Esophagus squamous epithelium (tissue), 4 donors: ENCODE data around the gene TMEM119.

ENCODE experiments used
- CTCF ChIP-seq, 6 experiments: fragments of 450-650 bp in 4 of 6; fragments of 200-600 bp in 2 of 6; sonication (generic) in 2 of 6; IDR thresholded peaks; one replicate each; pipeline ENCODE4 v1.5.1; 2016 to 2019; ENCODE audit warnings: antibody characterized with exemption in 6 of 6, mild to moderate bottlenecking in 4 of 6, moderate library complexity in 4 of 6
- POLR2A ChIP-seq, 4 donors: fragments of 450-650 bp; IDR thresholded peaks; one replicate each; pipeline ENCODE4 v1.6.1; 2017; ENCODE audit warnings: antibody characterized with exemption in 4 of 4, mild to moderate bottlenecking in 4 of 4, moderate library complexity in 3 of 4

- TF ChIP-seq CTCF (IDR thresholded peaks at IDR 0.05), result no peak
- TF ChIP-seq POLR2A (IDR thresholded peaks at IDR 0.05), result peak in 1 of 4 donors; percentile 44
Observed at GRCh38 chr12:108560752-108561719, 36.8 kb downstream of the TMEM119 start, which contains the start of gene SART3.
